ENCODE results near the gene RGS12. TPM values are rescaled to one million over a fixed set of nuclear protein-coding genes. Genes with fewer than 3 reads are reported as not detected.
A peak's percentile ranks its signal among the peaks of the same experiment; 100 is the strongest.

The RGS12 gene
- total and polyA plus RNA-seq, 7 donors: 3.0 to 21.6 (median 15.7) TPM

DNA sequence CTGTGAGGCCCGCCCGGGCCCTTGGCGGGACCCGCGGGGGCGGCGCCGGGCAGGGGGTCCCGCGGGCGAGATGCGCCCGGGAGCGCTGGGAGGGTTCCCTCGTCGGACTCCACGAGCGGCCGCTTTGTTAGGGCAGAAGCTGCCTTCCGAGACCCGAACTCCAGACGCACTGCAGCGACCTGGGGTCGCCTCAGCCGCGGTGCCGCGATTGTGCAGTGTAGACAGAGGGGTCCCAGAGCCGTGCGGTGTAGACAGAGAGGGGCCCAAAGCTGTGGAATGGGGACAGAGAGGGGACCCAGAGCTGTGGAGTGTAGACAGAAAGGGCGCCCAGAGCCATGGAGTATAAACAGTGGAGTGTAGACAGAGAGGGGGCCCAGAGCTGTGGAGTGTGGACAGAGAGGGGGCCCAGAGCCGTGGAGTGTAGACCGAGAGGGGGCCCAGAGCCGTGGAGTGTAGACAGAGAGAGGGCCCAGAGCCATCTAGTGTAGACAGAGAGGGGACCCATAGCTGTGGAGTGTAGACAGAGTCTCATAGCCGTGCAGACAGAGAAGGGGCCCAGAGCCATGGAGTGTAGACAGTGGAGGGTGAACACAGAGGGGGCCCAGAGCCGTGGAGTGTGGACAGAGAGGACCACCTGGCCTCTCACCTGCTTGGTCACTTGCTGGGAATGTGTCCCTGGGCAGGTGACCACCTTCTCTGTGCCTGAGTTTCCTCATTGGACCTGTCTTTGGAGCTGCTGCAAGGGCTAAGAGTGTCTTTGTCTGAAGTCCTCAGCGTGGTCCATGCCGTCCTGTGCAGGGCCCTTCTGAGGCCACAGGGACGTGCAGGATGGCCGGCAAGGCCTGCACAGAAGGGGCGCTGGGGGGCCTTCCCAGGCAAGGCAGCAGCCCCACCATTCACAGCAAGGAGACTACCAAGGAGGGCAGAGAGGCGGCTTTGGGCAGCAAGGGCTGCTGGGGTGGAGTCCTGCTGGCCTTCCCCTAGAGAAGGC lies 875 bp downstream of the RGS12 start:
- H3K4me1 ChIP-seq: peaks cover 0 to 26% (median 21%) of the 10 kb centered on the region in 4 donors
- intact Hi-C loops (cut with DNase I): loop anchor here (2.0 to 10.0 kb wide), 6 partner anchors 51 to 329 kb away; partner anchors contain the start of genes GRK4, HTT, HTT-AS and LRPAP1
- 11 to 20% methylated on average over 42 of the region's 42 CpGs for WGBS, 2 donors

DNA sequence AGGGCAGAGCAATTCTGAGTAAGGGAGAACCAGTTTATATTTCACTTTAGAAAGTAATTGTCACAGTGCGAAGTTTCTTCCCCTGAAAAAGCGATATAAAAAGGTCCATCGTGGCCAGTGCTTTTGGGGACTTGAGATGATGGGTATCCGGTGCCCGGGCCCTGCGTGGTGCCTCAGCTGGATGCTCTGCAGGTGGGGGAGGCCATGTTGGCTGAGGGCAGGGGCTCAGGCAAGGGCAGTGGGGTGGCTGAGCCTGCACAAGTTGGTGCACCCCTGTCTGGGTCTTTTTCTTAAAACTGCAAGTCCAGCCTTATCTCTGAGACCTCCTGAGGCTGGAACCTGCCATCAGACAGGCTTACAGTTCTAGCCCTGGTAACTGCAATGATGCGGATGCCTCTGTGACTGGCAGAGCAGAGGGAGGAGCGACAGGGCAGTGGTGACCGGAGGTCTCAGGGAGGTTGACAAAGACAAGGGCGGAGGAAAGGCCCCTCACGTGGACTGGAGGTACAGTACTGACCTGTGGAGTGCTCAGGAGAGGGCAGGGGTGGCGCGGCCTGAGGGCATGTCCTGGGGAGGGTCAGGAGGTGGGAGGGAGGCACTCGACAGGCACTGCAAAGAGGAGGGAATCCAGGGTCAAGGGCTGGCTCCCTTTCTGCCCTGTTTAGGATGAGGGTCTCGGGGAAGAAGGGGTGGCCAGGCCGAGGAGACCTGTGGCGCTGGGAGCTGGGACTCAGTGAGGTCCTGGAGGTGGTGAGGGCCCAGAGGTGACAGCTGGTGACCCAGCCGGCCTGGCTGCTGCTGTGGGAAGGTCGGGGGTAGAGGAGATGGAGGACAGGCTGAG lies 1.8 kb downstream of the RGS12 start:
- peaks cover 0 to 26% (median 21%) of the 10 kb centered on the region in 4 donors for H3K4me1 ChIP-seq
- no peaks in the 10 kb centered on the region for H3K9me3 ChIP-seq
- H3K4me3 ChIP-seq: no peak overlapping the region
- no peaks in the 10 kb centered on the region for H3K36me3 ChIP-seq
- 86 to 93% methylated on average over 19 of the region's 19 CpGs for WGBS, 2 donors
- intact Hi-C loops (cut with DNase I): loop anchor here (5.0 to 10.0 kb wide), 4 partner anchors 90 to 330 kb away; partner anchors contain the start of genes GRK4, HTT, HTT-AS and NOP14
- TF ChIP-seq POLR2AphosphoS5 (IDR thresholded peaks at IDR 0.05): no peak
- TF ChIP-seq EP300 (IDR thresholded peaks at IDR 0.05): no peak
- TF ChIP-seq, protein P1, sequence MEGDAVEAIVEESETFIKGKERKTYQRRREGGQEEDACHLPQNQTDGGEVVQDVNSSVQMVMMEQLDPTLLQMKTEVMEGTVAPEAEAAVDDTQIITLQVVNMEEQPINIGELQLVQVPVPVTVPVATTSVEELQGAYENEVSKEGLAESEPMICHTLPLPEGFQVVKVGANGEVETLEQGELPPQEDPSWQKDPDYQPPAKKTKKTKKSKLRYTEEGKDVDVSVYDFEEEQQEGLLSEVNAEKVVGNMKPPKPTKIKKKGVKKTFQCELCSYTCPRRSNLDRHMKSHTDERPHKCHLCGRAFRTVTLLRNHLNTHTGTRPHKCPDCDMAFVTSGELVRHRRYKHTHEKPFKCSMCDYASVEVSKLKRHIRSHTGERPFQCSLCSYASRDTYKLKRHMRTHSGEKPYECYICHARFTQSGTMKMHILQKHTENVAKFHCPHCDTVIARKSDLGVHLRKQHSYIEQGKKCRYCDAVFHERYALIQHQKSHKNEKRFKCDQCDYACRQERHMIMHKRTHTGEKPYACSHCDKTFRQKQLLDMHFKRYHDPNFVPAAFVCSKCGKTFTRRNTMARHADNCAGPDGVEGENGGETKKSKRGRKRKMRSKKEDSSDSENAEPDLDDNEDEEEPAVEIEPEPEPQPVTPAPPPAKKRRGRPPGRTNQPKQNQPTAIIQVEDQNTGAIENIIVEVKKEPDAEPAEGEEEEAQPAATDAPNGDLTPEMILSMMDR (IDR thresholded peaks at IDR 0.05): no peak
- no peak for TF ChIP-seq POLR2A (IDR thresholded peaks at IDR 0.05)
- peak overlapping the region; percentile 83 to 92 (median 86) for H3K27ac ChIP-seq
- H3K27me3 ChIP-seq: no peaks in the 10 kb centered on the region
- DNase-seq: no peak

More for the DNA sequence above, 875 bp downstream of the RGS12 start:
- no peak for DNase-seq
- H3K27me3 ChIP-seq: no peaks in the 10 kb centered on the region
- TF ChIP-seq EP300 (IDR thresholded peaks at IDR 0.05): no peak
- no peak for TF ChIP-seq POLR2AphosphoS5 (IDR thresholded peaks at IDR 0.05)
- TF ChIP-seq, protein P1 (IDR thresholded peaks at IDR 0.05): no peak
- TF ChIP-seq POLR2A (IDR thresholded peaks at IDR 0.05): no peak
- H3K9me3 ChIP-seq: no peaks in the 10 kb centered on the region
- H3K4me3 ChIP-seq: peak overlapping the region; percentile 53 to 74 (median 61)
- H3K27ac ChIP-seq: peak overlapping the region; percentile 83 to 92 (median 86)
- no peaks in the 10 kb centered on the region for H3K36me3 ChIP-seq

- 92% methylated on average over 12 of the region's 12 CpGs for WGBS, 2 donors
These were observed 3.2 kb downstream of the RGS12 start for GRCh38 chr4:3295837-3296624.

More at GRCh38 chr4:3295837-3296624, 3.2 kb downstream of the RGS12 start:
- no peak for DNase-seq
- intact Hi-C loops (cut with DNase I): loop anchor here (10.0 kb wide), 3 partner anchors 91 to 331 kb away; partner anchors contain the start of genes GRK4, HTT, HTT-AS and NOP14
- Histone ChIP-seq H3K27ac (no peak overlapping the region), H3K4me3 (no peak overlapping the region), H3K4me1 (peaks cover 0 to 21% (median 19%) of the 10 kb centered on the region in 4 donors), H3K9me3 (no peaks in the 10 kb centered on the region), H3K36me3 (no peaks in the 10 kb centered on the region), H3K27me3 (no peaks in the 10 kb centered on the region)
- TF ChIP-seq EP300 (IDR thresholded peaks at IDR 0.05): no peak
- TF ChIP-seq, protein P1 (IDR thresholded peaks at IDR 0.05): no peak
- no peak for TF ChIP-seq POLR2AphosphoS5 (IDR thresholded peaks at IDR 0.05)
- no peak for TF ChIP-seq POLR2A (IDR thresholded peaks at IDR 0.05)

Measured in sigmoid colon (tissue), 7 donors.